GM23248 (cell line): Measurements from ENCODE around the gene VHLL. TPM values are rescaled to one million over a fixed set of nuclear protein-coding genes. Genes with fewer than 3 reads are reported as not detected.

Experiments used
- DNase-seq: peaks from one replicate; pipeline ENCODE4 v3.0.0-alpha.2; 2015
- H2AFZ ChIP-seq: fragments of 200-600 bp; sonication (generic); 2 replicates; pipeline ENCODE4 v1.6.1; 2016; ENCODE audit warnings: antibody characterized with exemption
- H3F3A ChIP-seq: fragments of 200-600 bp; sonication (generic); 2 replicates; pipeline ENCODE4 v1.6.1; 2016; ENCODE audit warnings: mild to moderate bottlenecking, antibody characterized with exemption, mixed run types; ENCODE audit not compliant: insufficient read depth
- H3K27ac ChIP-seq: fragments of 200-600 bp; sonication (generic); 2 replicates; pipeline ENCODE4 v1.5.1; 2016; ENCODE audit warnings: mild to moderate bottlenecking
- H3K27me3 ChIP-seq: fragments of 200-600 bp; sonication (generic); replicated peaks from 2 replicates; pipeline ENCODE4 v1.6.1; 2016; ENCODE audit warnings: mild to moderate bottlenecking; ENCODE audit not compliant: insufficient read depth
- H3K36me3 ChIP-seq: fragments of 200-600 bp; sonication (generic); 2 replicates; pipeline ENCODE4 v1.6.1; 2016; ENCODE audit warnings: low read depth, mild to moderate bottlenecking
- H3K4me1 ChIP-seq: fragments of 200-600 bp; sonication (generic); 2 replicates; pipeline ENCODE4 v1.6.1; 2016; ENCODE audit warnings: mild to moderate bottlenecking; ENCODE audit not compliant: insufficient read depth
- H3K4me2 ChIP-seq: fragments of 200-600 bp; sonication (generic); one replicate; pipeline ENCODE4 v1.6.1; 2016; ENCODE audit warnings: mild to moderate bottlenecking; ENCODE audit not compliant: unreplicated experiment
- H3K4me3 ChIP-seq: fragments of 200-600 bp; sonication (generic); 2 replicates; pipeline ENCODE4 v1.5.1; 2016; ENCODE audit warnings: mild to moderate bottlenecking
- H3K79me2 ChIP-seq: fragments of 200-600 bp; sonication (generic); 2 replicates; pipeline ENCODE4 v1.6.1; 2016; ENCODE audit warnings: mild to moderate bottlenecking; ENCODE audit not compliant: insufficient read depth
- H3K9ac ChIP-seq: fragments of 200-600 bp; sonication (generic); 2 replicates; pipeline ENCODE4 v1.6.1; 2016; ENCODE audit warnings: mild to moderate bottlenecking
- H3K9me2 ChIP-seq: fragments of 200-600 bp; sonication (generic); 2 replicates; pipeline ENCODE4 v1.6.1; 2016; ENCODE audit warnings: mixed run types, mild to moderate bottlenecking, moderate library complexity; ENCODE audit not compliant: insufficient read depth
- H3K9me3 ChIP-seq: fragments of 200-600 bp; sonication (generic); one replicate; pipeline ENCODE4 v1.6.1; 2017; ENCODE audit warnings: low read depth
- H4K20me1 ChIP-seq: fragments of 200-600 bp; sonication (generic); 2 replicates; pipeline ENCODE4 v1.6.0; 2016; ENCODE audit not compliant: insufficient read depth
- EZH2 ChIP-seq: fragments of 200-600 bp; sonication (generic); IDR thresholded peaks from 2 replicates; pipeline ENCODE4 v1.6.1; 2018; ENCODE audit warnings: antibody characterized with exemption, mild to moderate bottlenecking; ENCODE audit not compliant: insufficient read depth, poor library complexity, severe bottlenecking
- EZH2phosphoT487 ChIP-seq: fragments of 200-600 bp; sonication (generic); IDR thresholded peaks from 2 replicates; pipeline ENCODE4 v1.6.1; 2018; ENCODE audit warnings: antibody characterized with exemption, moderate library complexity, mild to moderate bottlenecking, low read depth; ENCODE audit not compliant: insufficient read depth
- WGBS, 2 experiments: methylation state at CpG; one replicate each; pipeline ENCODE4 v1.1.6; 2015 to 2017; ENCODE audit warnings: low lambda C conversion rate in 2 of 2, low coverage in 1 of 2; ENCODE audit errors: missing lambda C conversion rate in 2 of 2; 5-methylcytosine and 5-hydroxymethylcytosine counted together
- in situ Hi-C: fragments of 300-500 bp; cut with MboI; formaldehyde crosslinking; loops from 2 replicates; pipeline ENCODE4 v1.15.0; 2020
- polyA plus RNA-seq: library from polyadenylated mRNA; unstranded; fragments of >200 nt; fragmentation: Nextera tagmentation; extraction: Ambion mirVana; gene quantifications from 2 replicates; pipeline ENCODE4 v1.2.1, GENCODE V29; 2016
- total RNA-seq: library from RNA; depleted of rRNA; stranded (reverse); fragments of >200 nt; shearing (Covaris generic); gene quantifications from 2 replicates; pipeline ENCODE4 v1.2.3, GENCODE V29; 2014

Gene VHLL
- total and polyA plus RNA-seq, 2 experiments from 2014 or later = not detected

DNA sequence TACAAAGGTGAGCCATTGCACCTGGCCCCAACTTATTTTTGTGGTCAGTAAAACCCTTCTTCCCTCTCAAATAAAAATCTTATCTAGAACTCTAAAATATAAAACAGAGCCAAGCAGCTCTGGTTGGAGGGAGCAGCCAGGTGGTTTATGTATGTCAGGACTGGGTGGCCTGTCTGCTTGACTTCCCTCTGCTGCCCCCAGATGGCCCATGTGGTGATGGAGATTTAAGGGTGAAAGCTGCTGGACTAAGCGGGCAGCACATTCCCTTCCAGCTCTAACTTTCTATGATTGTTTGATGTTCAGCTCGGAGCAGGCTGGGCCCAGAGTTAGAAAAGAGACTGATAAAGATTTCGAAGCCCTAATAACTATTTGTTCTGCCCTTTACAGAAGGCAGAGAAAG is 39.3 kb downstream of the VHLL start:
- in situ Hi-C loops = no loop called here
- no peak for DNase-seq

DNA sequence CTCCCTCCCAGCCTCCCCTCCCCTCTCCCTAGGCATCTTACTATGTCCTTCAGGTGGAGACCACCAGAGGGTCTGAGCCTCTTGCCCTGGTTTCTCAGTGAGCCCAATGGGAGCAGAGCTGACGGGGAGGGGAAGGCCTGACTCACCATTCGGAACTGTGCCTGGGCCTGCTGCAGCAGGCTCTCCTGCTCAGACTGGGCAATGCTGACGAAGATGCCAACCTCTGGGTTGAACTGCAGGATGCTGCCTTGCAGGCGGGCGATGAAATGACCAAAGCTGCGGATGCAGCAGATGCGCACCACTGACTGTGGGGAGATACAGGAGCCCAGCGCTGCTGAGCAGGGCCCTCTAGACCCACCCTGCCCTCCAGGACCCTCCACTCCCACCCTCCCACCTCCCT is 40.2 kb downstream of the VHLL start:
- no peak overlapping the region for H3K27ac ChIP-seq
- TF ChIP-seq EZH2phosphoT487 (no peak), EZH2 (no peak)
- H3K27me3 ChIP-seq = no peaks in the 10 kb centered on the region
- H3K4me3 ChIP-seq = no peak overlapping the region
- no peak for DNase-seq
- WGBS, 2 experiments = 93 to 95% methylated on average over 5 to 8 of the region's 8 CpGs
- peaks cover 7% of the 10 kb centered on the region; the same call in 1 of the 2 replicates for H3K79me2 ChIP-seq
- in situ Hi-C loops = no loop called here
- H3K4me1 ChIP-seq = peaks cover 18% of the 10 kb centered on the region
- no peak overlapping the region for H2AFZ ChIP-seq
- no peaks in the 10 kb centered on the region for H3K9me3 ChIP-seq
- H3K36me3 ChIP-seq = peaks cover 47% of the 10 kb centered on the region
- H3F3A ChIP-seq = peaks cover 24% of the 10 kb centered on the region
- no peaks in the 10 kb centered on the region for H4K20me1 ChIP-seq
- no peak overlapping the region for H3K9ac ChIP-seq
- H3K9me2 ChIP-seq = no peaks in the 10 kb centered on the region
- no peak overlapping the region for H3K4me2 ChIP-seq

More for the DNA sequence above, 39.3 kb downstream of the VHLL start:
- H3K9me2 ChIP-seq = no peaks in the 10 kb centered on the region
- no peak overlapping the region for H3K27ac ChIP-seq
- H3K9me3 ChIP-seq = no peaks in the 10 kb centered on the region
- WGBS, 2 experiments = 82 to 91% methylated on average over 3 of the region's 3 CpGs
- no peak overlapping the region for H3K4me3 ChIP-seq
- no peaks in the 10 kb centered on the region for H4K20me1 ChIP-seq
- TF ChIP-seq EZH2 (no peak), EZH2phosphoT487 (no peak)
- no peak overlapping the region for H3K4me2 ChIP-seq
- H3K79me2 ChIP-seq = peaks cover 7% of the 10 kb centered on the region; the same call in 1 of the 2 replicates
- H3K4me1 ChIP-seq = peaks cover 18% of the 10 kb centered on the region
- H3F3A ChIP-seq = peaks cover 30% of the 10 kb centered on the region
- no peak overlapping the region for H2AFZ ChIP-seq
- no peaks in the 10 kb centered on the region for H3K27me3 ChIP-seq
- no peak overlapping the region for H3K9ac ChIP-seq
- peaks cover 46% of the 10 kb centered on the region for H3K36me3 ChIP-seq

DNA sequence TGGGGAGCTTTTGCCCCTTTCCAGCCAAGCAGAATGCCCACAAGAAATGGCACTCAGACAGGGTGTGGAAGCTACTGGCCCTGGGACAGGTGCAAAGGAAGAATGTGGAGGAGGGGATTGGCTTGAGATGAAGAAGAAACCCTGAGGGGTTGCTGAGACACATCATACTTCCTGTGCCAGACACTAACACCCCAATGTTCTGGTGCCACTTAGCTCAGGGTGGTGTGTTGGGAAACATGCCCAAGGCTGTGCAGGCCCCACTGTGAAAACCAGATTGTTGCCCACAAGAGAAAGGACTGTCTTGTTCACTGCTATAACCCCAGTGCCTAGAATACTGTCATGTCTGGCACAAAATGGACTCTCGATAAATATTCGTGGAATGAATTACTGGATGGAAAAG is 41.4 kb downstream of the VHLL start:
- Histone ChIP-seq H3F3A (peaks cover 12% of the 10 kb centered on the region; the same call in 1 of the 2 replicates), H3K79me2 (peaks cover 7% of the 10 kb centered on the region; the same call in 1 of the 2 replicates), H3K9me2 (no peaks in the 10 kb centered on the region), H3K27ac (no peak overlapping the region), H3K9me3 (no peaks in the 10 kb centered on the region), H3K4me3 (no peak overlapping the region), H3K27me3 (no peaks in the 10 kb centered on the region), H3K4me2 (no peak overlapping the region), H2AFZ (no peak overlapping the region), H3K4me1 (peaks cover 8% of the 10 kb centered on the region), H3K9ac (no peak overlapping the region), H4K20me1 (no peaks in the 10 kb centered on the region), H3K36me3 (peaks cover 53% of the 10 kb centered on the region)
- TF ChIP-seq EZH2phosphoT487 = no peak
- no peak for TF ChIP-seq EZH2
- in situ Hi-C loops = no loop called here
- DNase-seq = no peak
- 93 to 100% methylated on average over 2 of the region's 2 CpGs for WGBS, 2 experiments

DNA sequence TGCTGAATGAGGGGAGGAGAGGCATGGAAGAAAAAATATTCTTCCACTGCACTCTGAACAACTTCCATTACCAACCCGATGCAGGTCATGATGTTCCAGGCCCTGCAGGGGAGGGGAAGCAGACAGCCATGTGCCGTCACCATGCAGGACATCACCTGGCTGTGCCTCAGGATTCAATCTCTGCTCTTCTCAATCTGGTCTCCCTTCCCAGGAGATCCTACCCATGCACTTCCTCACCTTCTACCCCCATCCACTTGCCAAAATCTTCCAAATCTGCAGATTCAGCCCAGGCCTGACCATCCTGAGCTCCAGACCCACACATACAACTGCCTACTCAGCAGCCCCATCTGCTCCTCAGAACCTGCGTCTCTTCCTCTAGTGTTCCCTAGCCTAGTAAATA is 45.5 kb downstream of the VHLL start:
- Histone ChIP-seq H3K79me2 (no peaks in the 10 kb centered on the region), H3K9ac (no peak overlapping the region), H3K9me3 (no peaks in the 10 kb centered on the region), H3F3A (peaks cover 4% of the 10 kb centered on the region; the same call in 1 of the 2 replicates), H4K20me1 (no peaks in the 10 kb centered on the region), H3K4me3 (no peak overlapping the region), H2AFZ (no peak overlapping the region), H3K36me3 (peaks cover 42% of the 10 kb centered on the region), H3K9me2 (no peaks in the 10 kb centered on the region), H3K4me1 (no peaks in the 10 kb centered on the region), H3K4me2 (no peak overlapping the region), H3K27me3 (no peaks in the 10 kb centered on the region), H3K27ac (no peak overlapping the region)
- TF ChIP-seq EZH2phosphoT487 (no peak), EZH2 (no peak)
- WGBS, 2 experiments = 96 to 98% methylated on average over 3 of the region's 3 CpGs
- no peak for DNase-seq
- in situ Hi-C loops = no loop called here

- Histone ChIP-seq H3K36me3 (peaks cover 24% of the 10 kb centered on the region), H3K4me3 (no peak overlapping the region), H3K9me2 (no peaks in the 10 kb centered on the region), H3K4me1 (no peaks in the 10 kb centered on the region), H3K27me3 (no peaks in the 10 kb centered on the region), H2AFZ (no peak overlapping the region), H3K9me3 (no peaks in the 10 kb centered on the region), H3K79me2 (no peaks in the 10 kb centered on the region), H3F3A (peaks cover 4% of the 10 kb centered on the region; the same call in 1 of the 2 replicates), H3K9ac (no peak overlapping the region), H3K4me2 (no peak overlapping the region), H3K27ac (no peak overlapping the region), H4K20me1 (no peaks in the 10 kb centered on the region)
- no peak for TF ChIP-seq EZH2
- 70 to 72% methylated on average over 3 of the region's 3 CpGs for WGBS, 2 experiments
- DNase-seq = no peak
- in situ Hi-C loops = no loop called here
Observed at GRCh38 chr1:156251527-156251926, 47.6 kb downstream of the VHLL start.
